ENCODE results near the gene SNAI3. TPM values are rescaled to one million over a fixed set of nuclear protein-coding genes. Genes with fewer than 3 reads are reported as not detected.

The SNAI3 gene
- total RNA-seq, 2 experiments from 2014 or later, result 5.2 to 5.3 TPM

DNA sequence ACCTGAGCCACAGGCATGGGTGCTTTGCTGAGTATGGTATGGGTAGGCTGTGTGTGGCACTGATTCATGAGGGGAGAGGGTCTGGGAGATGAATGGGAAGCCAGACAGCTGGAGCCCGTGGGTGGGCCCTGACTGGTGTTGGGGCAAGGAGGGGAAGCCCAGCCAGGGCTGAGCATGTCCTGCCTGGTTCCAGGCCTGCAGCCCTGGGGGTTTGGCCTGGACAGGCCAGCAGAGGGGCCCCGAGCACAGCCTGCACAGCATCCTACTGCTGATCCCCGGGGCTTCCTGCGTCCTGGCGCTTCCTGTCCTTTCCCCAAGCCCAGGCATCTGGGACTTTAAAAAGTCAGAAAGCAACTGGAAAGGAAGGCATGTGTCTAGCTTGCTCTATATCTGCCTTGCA is 18.8 kb downstream of the SNAI3 start:
- peaks cover 6% of the 10 kb centered on the region for H3K36me3 Mint-ChIP-seq (ENCODE audit: low read depth)
- no peaks in the 10 kb centered on the region for H3K9me3 Mint-ChIP-seq
- POLR2A ChIA-PET, result interaction anchor here (1.2 kb wide), 1 partner anchor 29 kb away, joined by 3 read pairs; the partner anchor contains the start of gene IL17C

DNA sequence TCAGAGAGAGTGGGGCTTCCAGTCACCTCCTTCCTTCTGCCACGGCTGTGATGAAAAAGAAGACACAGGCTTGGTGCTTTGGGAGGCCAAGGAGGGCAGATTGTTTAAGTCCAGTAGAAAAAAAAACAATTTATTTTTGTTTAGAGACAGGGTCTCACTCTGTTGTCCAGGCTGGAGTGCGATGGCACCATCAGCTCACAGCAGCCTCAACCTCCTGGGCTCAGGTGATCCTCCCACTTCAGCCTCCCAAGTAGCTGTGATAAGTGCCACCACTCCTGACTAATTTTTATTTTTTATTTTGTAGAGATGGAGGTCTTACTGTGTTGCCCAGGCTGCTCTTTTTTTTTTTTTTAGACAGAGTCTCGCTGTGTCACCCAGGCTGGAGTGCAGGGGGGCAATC is 20.7 kb downstream of the SNAI3 start:
- H3K9me3 Mint-ChIP-seq, result no peaks in the 10 kb centered on the region
- no peak for DNase-seq
- no peak overlapping the region for H3K4me3 Mint-ChIP-seq
- H3K27me3 Mint-ChIP-seq, result no peaks in the 10 kb centered on the region
- H3K27ac Mint-ChIP-seq, result no peak overlapping the region
- ATAC-seq, result no peak
- POLR2A ChIA-PET, result interaction anchor here (0.7 to 3.6 kb wide), 3 partner anchors 9 to 402 kb away, joined by 3 to 20 read pairs (median 4); no protein-coding TSS in a partner anchor
- intact Hi-C loops (cut with micrococcal nuclease), result no loop called here
- peaks cover 10% of the 10 kb centered on the region for H3K36me3 Mint-ChIP-seq (ENCODE audit: low read depth)
- peaks cover 21% of the 10 kb centered on the region for H3K4me1 Mint-ChIP-seq (ENCODE audit: low read depth)
- CTCF ChIA-PET, result interaction anchor here (0.7 to 1.8 kb wide), 2 partner anchors 8 to 16 kb away, joined by 3 to 9 read pairs; no protein-coding TSS in a partner anchor
- TF ChIP-seq, protein P1, sequence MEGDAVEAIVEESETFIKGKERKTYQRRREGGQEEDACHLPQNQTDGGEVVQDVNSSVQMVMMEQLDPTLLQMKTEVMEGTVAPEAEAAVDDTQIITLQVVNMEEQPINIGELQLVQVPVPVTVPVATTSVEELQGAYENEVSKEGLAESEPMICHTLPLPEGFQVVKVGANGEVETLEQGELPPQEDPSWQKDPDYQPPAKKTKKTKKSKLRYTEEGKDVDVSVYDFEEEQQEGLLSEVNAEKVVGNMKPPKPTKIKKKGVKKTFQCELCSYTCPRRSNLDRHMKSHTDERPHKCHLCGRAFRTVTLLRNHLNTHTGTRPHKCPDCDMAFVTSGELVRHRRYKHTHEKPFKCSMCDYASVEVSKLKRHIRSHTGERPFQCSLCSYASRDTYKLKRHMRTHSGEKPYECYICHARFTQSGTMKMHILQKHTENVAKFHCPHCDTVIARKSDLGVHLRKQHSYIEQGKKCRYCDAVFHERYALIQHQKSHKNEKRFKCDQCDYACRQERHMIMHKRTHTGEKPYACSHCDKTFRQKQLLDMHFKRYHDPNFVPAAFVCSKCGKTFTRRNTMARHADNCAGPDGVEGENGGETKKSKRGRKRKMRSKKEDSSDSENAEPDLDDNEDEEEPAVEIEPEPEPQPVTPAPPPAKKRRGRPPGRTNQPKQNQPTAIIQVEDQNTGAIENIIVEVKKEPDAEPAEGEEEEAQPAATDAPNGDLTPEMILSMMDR (IDR thresholded peaks at IDR 0.05), result no peak

More for the DNA sequence above, 18.8 kb downstream of the SNAI3 start:
- Mint-ChIP-seq H3K4me1 (ENCODE audit: low read depth) (peaks cover 9% of the 10 kb centered on the region), H3K4me3 (no peak overlapping the region), H3K27ac (no peak overlapping the region), H3K27me3 (no peaks in the 10 kb centered on the region)
- CTCF ChIA-PET, result interaction anchor here (1.0 kb wide), 1 partner anchor 18 kb away, joined by 3 read pairs; no protein-coding TSS in a partner anchor
- DNase-seq, result no peak
- TF ChIP-seq, protein P1 (IDR thresholded peaks at IDR 0.05), result no peak
- intact Hi-C loops (cut with micrococcal nuclease), result no loop called here
- ATAC-seq, result no peak

DNA sequence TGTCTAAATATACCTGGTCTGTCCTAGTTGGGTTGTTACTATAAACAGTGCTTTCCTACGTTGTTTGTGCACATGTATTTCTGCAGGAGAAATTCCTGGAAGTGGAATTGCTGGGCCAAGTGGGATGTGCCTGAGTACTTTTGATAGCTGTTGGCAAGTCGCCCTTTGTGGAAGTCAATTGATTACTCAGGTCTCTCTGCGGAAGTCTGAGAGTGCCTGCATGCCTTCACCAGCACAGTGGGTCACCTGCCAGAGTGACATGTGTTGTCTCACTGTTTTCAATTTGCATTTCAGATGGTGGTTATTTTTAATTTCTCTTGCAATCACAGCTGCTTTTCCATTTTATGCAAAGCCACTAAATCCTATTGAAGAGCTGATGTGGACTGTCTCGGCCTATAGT is 21.2 kb downstream of the SNAI3 start:
- H3K27ac Mint-ChIP-seq, result no peak overlapping the region
- TF ChIP-seq, protein P1 (IDR thresholded peaks at IDR 0.05), result no peak
- H3K27me3 Mint-ChIP-seq, result no peaks in the 10 kb centered on the region
- no peak for DNase-seq
- peaks cover 21% of the 10 kb centered on the region for H3K4me1 Mint-ChIP-seq (ENCODE audit: low read depth)
- intact Hi-C loops (cut with micrococcal nuclease), result no loop called here
- H3K36me3 Mint-ChIP-seq (ENCODE audit: low read depth), result peaks cover 11% of the 10 kb centered on the region
- no peaks in the 10 kb centered on the region for H3K9me3 Mint-ChIP-seq
- ATAC-seq, result no peak
- POLR2A ChIA-PET, result interaction anchor here (0.6 to 3.6 kb wide), 4 partner anchors 9 to 44 kb away, joined by 3 to 20 read pairs (median 5); no protein-coding TSS in a partner anchor
- peak overlapping the region; percentile 37 for H3K4me3 Mint-ChIP-seq
- CTCF ChIA-PET, result interaction anchor here (0.7 to 1.8 kb wide), 2 partner anchors 8 to 16 kb away, joined by 3 to 9 read pairs; no protein-coding TSS in a partner anchor

DNA sequence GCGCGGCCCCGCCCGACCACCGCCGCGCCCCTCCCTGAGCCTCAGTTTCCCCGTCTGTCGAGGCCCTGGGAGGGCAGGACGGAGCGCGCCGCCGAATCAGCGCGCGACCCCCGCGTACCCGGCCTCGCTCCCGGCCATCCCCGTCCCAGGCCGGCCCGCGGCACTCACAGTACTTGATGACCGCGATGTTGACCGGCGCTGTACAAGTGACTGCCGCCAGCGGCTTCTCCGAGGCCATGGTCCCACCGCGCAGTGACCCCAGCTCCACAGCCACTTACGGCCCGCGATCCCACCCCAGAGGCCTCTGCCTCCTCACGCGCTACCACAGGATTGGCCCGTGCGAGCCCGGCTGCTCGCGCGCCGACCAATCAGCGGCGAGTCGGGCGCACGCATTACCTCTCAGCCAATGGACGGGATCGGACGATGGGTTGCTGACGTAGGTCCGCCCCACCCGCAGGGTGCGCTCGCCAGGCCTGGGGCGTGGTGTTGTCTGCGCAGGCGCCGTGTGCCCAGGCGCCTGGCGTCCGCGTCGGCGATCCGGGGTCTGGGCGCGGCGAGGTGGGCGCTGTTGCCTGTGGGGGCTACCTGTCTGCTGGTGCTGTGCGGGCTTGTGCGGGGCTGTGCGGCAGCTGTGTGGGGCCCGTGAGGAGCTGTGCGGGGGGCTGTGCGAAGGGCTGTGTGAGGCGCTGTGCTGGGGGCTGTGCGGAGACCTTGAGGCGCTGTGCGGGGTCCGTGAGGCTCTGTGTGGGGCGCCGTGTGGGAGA is 23.3 kb downstream of the SNAI3 start, which contains the start of gene MVD:
Gene MVD, minus strand, starts transcription at position 249 of the 764 bp plus-strand sequence. Its CDS starts 11 bp downstream, at position 238.
- CTCF ChIA-PET, result interaction anchor here (0.7 to 1.7 kb wide), 4 partner anchors 9 to 42 kb away, joined by 3 to 6 read pairs (median 3); no protein-coding TSS in a partner anchor
- H3K27ac Mint-ChIP-seq, result peak within 1 kb of the TSS; percentile 90
- H3K4me3 Mint-ChIP-seq, result peak within 1 kb of the TSS; percentile 96
- TF ChIP-seq, protein P1 (IDR thresholded peaks at IDR 0.05), result no peak
- H3K36me3 Mint-ChIP-seq (ENCODE audit: low read depth), result peaks cover 11% of the 10 kb centered on the region
- DNase-seq (peak; percentile 97), ATAC-seq (peak; percentile 98)
- POLR2A ChIA-PET, result interaction anchor here (0.6 to 3.6 kb wide), 8 partner anchors 9 to 195 kb away, joined by 3 to 20 read pairs (median 4); no protein-coding TSS in a partner anchor
- no peaks in the 10 kb centered on the region for H3K27me3 Mint-ChIP-seq
- H3K4me1 Mint-ChIP-seq (ENCODE audit: low read depth), result peaks cover 21% of the 10 kb centered on the region
- no peaks in the 10 kb centered on the region for H3K9me3 Mint-ChIP-seq
- intact Hi-C loops (cut with micrococcal nuclease), result no loop called here

All from activated CD8-positive, alpha-beta T cell treated with anti-CD3 and anti-CD28 coated beads for 36 hours (primary cell).